Activated CD8-positive, alpha-beta memory T cell treated with anti-CD3 and anti-CD28 coated beads, Interleukin-2, amount 10 ng/mL, durations not matched to agents 7 days and 5 days (primary cell): ENCODE measurements around the gene MCC. TPM values are rescaled to one million over a fixed set of nuclear protein-coding genes. Genes with fewer than 3 reads are reported as not detected.

Source experiments
- ATAC-seq: fragments of 150-1000 bp; cut with Tn5 transposase; one replicate; pipeline ENCODE4 v1.10.0; 2021; ENCODE audit warnings: moderate library complexity
- CTCF ChIA-PET: fragments of 350-600 bp; sonication (Branson Sonifier 250); formaldehyde crosslinking; loops from one replicate; lab custom pipeline; 2021; ENCODE audit warnings: antibody characterized with exemption; lab: Charles Lee
- DNase-seq: peaks from one replicate; pipeline ENCODE4 v3.0.0-alpha.2; 2020
- H3K27ac Mint-ChIP-seq: one replicate; pipeline ENCODE4 v1.8.0; 2021; ENCODE audit warnings: mild to moderate bottlenecking, mixed read lengths
- H3K27me3 Mint-ChIP-seq: one replicate; pipeline ENCODE4 v1.8.0; 2021; ENCODE audit warnings: mixed read lengths
- H3K36me3 Mint-ChIP-seq: one replicate; pipeline ENCODE4 v1.8.0; 2021; ENCODE audit warnings: mild to moderate bottlenecking, mixed read lengths
- H3K4me1 Mint-ChIP-seq: one replicate; pipeline ENCODE4 v1.8.0; 2021; ENCODE audit warnings: mixed read lengths
- H3K4me3 Mint-ChIP-seq: one replicate; pipeline ENCODE4 v1.8.0; 2021; ENCODE audit warnings: mild to moderate bottlenecking, moderate library complexity, mixed read lengths
- H3K9me3 Mint-ChIP-seq: one replicate; pipeline ENCODE4 v1.8.0; 2022; ENCODE audit warnings: low read depth, mixed read lengths
- total RNA-seq, 2 experiments: library from RNA; stranded (reverse); gene quantifications; one replicate each; pipeline ENCODE4 v1.2.3, GENCODE V29; 2021

Gene MCC
- total RNA-seq, 2 experiments from 2014 or later, result 7.4 to 7.5 TPM

- peaks cover 8% of the 10 kb centered on the region for H3K4me1 Mint-ChIP-seq
- no peak overlapping the region for H3K27ac Mint-ChIP-seq
- ATAC-seq, result no peak
- no peaks in the 10 kb centered on the region for H3K9me3 Mint-ChIP-seq
- no peak for DNase-seq
- peaks cover 39% of the 10 kb centered on the region for H3K36me3 Mint-ChIP-seq
- no peak overlapping the region for H3K4me3 Mint-ChIP-seq
- no peaks in the 10 kb centered on the region for H3K27me3 Mint-ChIP-seq
- CTCF ChIA-PET, result interaction anchor here (1.1 to 4.4 kb wide), 3 partner anchors 7 to 516 kb away, joined by 3 to 34 read pairs (median 9); partner anchors contain the start of gene YTHDC2
Observed at GRCh38 chr5:112998296-112998695, 490.0 kb downstream of the MCC start.

- H3K9me3 Mint-ChIP-seq, result no peaks in the 10 kb centered on the region
- ATAC-seq (no peak), DNase-seq (no peak)
- CTCF ChIA-PET, result interaction anchor here (0.7 to 4.4 kb wide), 36 partner anchors 9 to 610 kb away, joined by 3 to 42 read pairs (median 6); partner anchors contain the start of gene DCP2
- no peak overlapping the region for H3K27ac Mint-ChIP-seq
- H3K27me3 Mint-ChIP-seq, result no peaks in the 10 kb centered on the region
- no peak overlapping the region for H3K4me3 Mint-ChIP-seq
- H3K36me3 Mint-ChIP-seq, result peaks cover 43% of the 10 kb centered on the region
- H3K4me1 Mint-ChIP-seq, result peaks cover 12% of the 10 kb centered on the region
Observed at GRCh38 chr5:112996830-112997374, 491.4 kb downstream of the MCC start.

- peak; percentile 78 for ATAC-seq
- Mint-ChIP-seq H3K27me3 (no peaks in the 10 kb centered on the region), H3K27ac (no peak overlapping the region), H3K4me1 (peaks cover 14% of the 10 kb centered on the region), H3K4me3 (no peak overlapping the region), H3K9me3 (no peaks in the 10 kb centered on the region), H3K36me3 (peaks cover 41% of the 10 kb centered on the region)
- CTCF ChIA-PET, result interaction anchor here (0.6 to 4.4 kb wide), 49 partner anchors 10 to 611 kb away, joined by 3 to 42 read pairs (median 4); partner anchors contain the start of genes DCP2 and YTHDC2
- peak; percentile 83 for DNase-seq
Observed at GRCh38 chr5:112995764-112996618, 492.3 kb downstream of the MCC start.

GRCh38 chr5:112986224-112986623 is 502.0 kb downstream of the MCC start:
- H3K36me3 Mint-ChIP-seq, result peaks cover 57% of the 10 kb centered on the region
- no peaks in the 10 kb centered on the region for H3K27me3 Mint-ChIP-seq
- DNase-seq, result no peak
- CTCF ChIA-PET, result interaction anchor here (0.6 to 4.5 kb wide), 3 partner anchors 10 to 105 kb away, joined by 3 to 42 read pairs (median 7); partner anchors contain the start of gene DCP2
- peaks cover 53% of the 10 kb centered on the region for H3K4me1 Mint-ChIP-seq
- ATAC-seq, result no peak
- no peaks in the 10 kb centered on the region for H3K9me3 Mint-ChIP-seq
- no peak overlapping the region for H3K4me3 Mint-ChIP-seq
- H3K27ac Mint-ChIP-seq, result no peak overlapping the region

- CTCF ChIA-PET, result no interaction called here
Observed at GRCh38 chr5:112983363-112983762, 504.9 kb downstream of the MCC start.

GRCh38 chr5:112979723-112980122 is 508.5 kb downstream of the MCC start:
- H3K4me3 Mint-ChIP-seq, result peak overlapping the region; percentile 55
- CTCF ChIA-PET, result interaction anchor here (0.9 to 2.3 kb wide), 5 partner anchors 10 to 58 kb away, joined by 3 to 11 read pairs (median 5); partner anchors contain the start of gene REEP5
- H3K9me3 Mint-ChIP-seq, result no peaks in the 10 kb centered on the region
- peak overlapping the region; percentile 62 for H3K27ac Mint-ChIP-seq
- H3K36me3 Mint-ChIP-seq, result peaks cover 43% of the 10 kb centered on the region
- H3K27me3 Mint-ChIP-seq, result no peaks in the 10 kb centered on the region
- ATAC-seq, result no peak
- H3K4me1 Mint-ChIP-seq, result peaks cover 64% of the 10 kb centered on the region
- DNase-seq, result no peak

More at GRCh38 chr5:112983363-112983762, 504.9 kb downstream of the MCC start:
- Mint-ChIP-seq H3K9me3 (no peaks in the 10 kb centered on the region), H3K4me1 (peaks cover 57% of the 10 kb centered on the region), H3K27ac (no peak overlapping the region), H3K4me3 (no peak overlapping the region), H3K36me3 (peaks cover 48% of the 10 kb centered on the region), H3K27me3 (no peaks in the 10 kb centered on the region)
- DNase-seq (no peak), ATAC-seq (no peak)

- H3K4me3 Mint-ChIP-seq, result peak overlapping the region; percentile 96
- peaks cover 35% of the 10 kb centered on the region for H3K36me3 Mint-ChIP-seq
- ATAC-seq (no peak), DNase-seq (no peak)
- H3K27ac Mint-ChIP-seq, result peak overlapping the region; percentile 33
- H3K4me1 Mint-ChIP-seq, result peaks cover 56% of the 10 kb centered on the region
- CTCF ChIA-PET, result interaction anchor here (0.8 to 2.3 kb wide), 6 partner anchors 11 to 351 kb away, joined by 3 to 11 read pairs (median 5); partner anchors contain the start of gene REEP5
- H3K27me3 Mint-ChIP-seq, result no peaks in the 10 kb centered on the region
- H3K9me3 Mint-ChIP-seq, result no peaks in the 10 kb centered on the region
Observed at GRCh38 chr5:112978836-112979235, 509.4 kb downstream of the MCC start.

- Mint-ChIP-seq H3K27ac (peak overlapping the region; percentile 99), H3K36me3 (peaks cover 26% of the 10 kb centered on the region), H3K4me3 (peak overlapping the region; percentile 96), H3K4me1 (peaks cover 48% of the 10 kb centered on the region), H3K9me3 (no peaks in the 10 kb centered on the region), H3K27me3 (no peaks in the 10 kb centered on the region)
- no peak for ATAC-seq
- no peak for DNase-seq
- CTCF ChIA-PET, result interaction anchor here (1.0 kb wide), 1 partner anchor 51 kb away, joined by 3 read pairs; no protein-coding TSS in a partner anchor
Observed at GRCh38 chr5:112977440-112977861, 510.8 kb downstream of the MCC start.

- no peaks in the 10 kb centered on the region for H3K27me3 Mint-ChIP-seq
- H3K9me3 Mint-ChIP-seq, result no peaks in the 10 kb centered on the region
- peaks cover 43% of the 10 kb centered on the region for H3K4me1 Mint-ChIP-seq
- ATAC-seq, result peak; percentile 98
- peak; percentile 98 for DNase-seq
- peak within 1 kb of the TSS; percentile 99 for H3K27ac Mint-ChIP-seq
- CTCF ChIA-PET, result interaction anchor here (0.7 to 2.0 kb wide), 16 partner anchors 8 to 534 kb away, joined by 3 to 26 read pairs (median 4); partner anchors contain the start of gene REEP5
- peaks cover 20% of the 10 kb centered on the region for H3K36me3 Mint-ChIP-seq
- H3K4me3 Mint-ChIP-seq, result peak within 1 kb of the TSS; percentile 96
Observed at GRCh38 chr5:112976432-112977309, 511.6 kb downstream of the MCC start, which contains the start of gene DCP2. DCP2 (plus strand) TSS chr5:112976798; CDS start chr5:112976934, 136 bp downstream.

GRCh38 chr5:112975721-112976431 is 512.4 kb downstream of the MCC start:
- peak overlapping the region; percentile 99 for H3K27ac Mint-ChIP-seq
- peaks cover 40% of the 10 kb centered on the region for H3K4me1 Mint-ChIP-seq
- ATAC-seq (no peak), DNase-seq (no peak)
- CTCF ChIA-PET, result interaction anchor here (0.6 to 2.0 kb wide), 18 partner anchors 8 to 535 kb away, joined by 3 to 26 read pairs (median 3); partner anchors contain the start of gene REEP5
- H3K36me3 Mint-ChIP-seq, result peaks cover 15% of the 10 kb centered on the region
- H3K27me3 Mint-ChIP-seq, result no peaks in the 10 kb centered on the region
- peak overlapping the region; percentile 96 for H3K4me3 Mint-ChIP-seq
- H3K9me3 Mint-ChIP-seq, result no peaks in the 10 kb centered on the region

- CTCF ChIA-PET, result interaction anchor here (0.6 to 2.2 kb wide), 5 partner anchors 11 to 266 kb away, joined by 3 to 7 read pairs (median 3); no protein-coding TSS in a partner anchor
- Mint-ChIP-seq H3K36me3 (peaks cover 11% of the 10 kb centered on the region), H3K4me3 (peak overlapping the region; percentile 96), H3K4me1 (peaks cover 33% of the 10 kb centered on the region), H3K9me3 (no peaks in the 10 kb centered on the region), H3K27me3 (no peaks in the 10 kb centered on the region), H3K27ac (no peak overlapping the region)
- DNase-seq (no peak), ATAC-seq (no peak)
Observed at GRCh38 chr5:112974901-112975300, 513.4 kb downstream of the MCC start.

GRCh38 chr5:112973904-112974303 is 514.3 kb downstream of the MCC start:
- CTCF ChIA-PET, result interaction anchor here (0.5 to 2.2 kb wide), 7 partner anchors 14 to 282 kb away, joined by 3 to 7 read pairs (median 3); partner anchors contain the start of gene SRP19
- H3K4me1 Mint-ChIP-seq, result peaks cover 32% of the 10 kb centered on the region
- no peak for ATAC-seq
- no peak overlapping the region for H3K4me3 Mint-ChIP-seq
- no peak overlapping the region for H3K27ac Mint-ChIP-seq
- no peaks in the 10 kb centered on the region for H3K9me3 Mint-ChIP-seq
- peaks cover 7% of the 10 kb centered on the region for H3K36me3 Mint-ChIP-seq
- H3K27me3 Mint-ChIP-seq, result no peaks in the 10 kb centered on the region
- DNase-seq, result no peak
